Right lobe of liver (tissue), 4 donors: ENCODE measurements around the gene MEAF6.

Experiments
- CTCF ChIP-seq, 4 donors: fragments of 200-600 bp in 3 of 4; fragments of 450-650 bp in 1 of 4; IDR thresholded peaks; one replicate each; pipeline versions ENCODE4 v1.5.1 to v1.8.0; 2016 to 2022; ENCODE audit warnings: antibody characterized with exemption in 4 of 4, mild to moderate bottlenecking in 2 of 4
- POLR2A ChIP-seq: fragments of 450-650 bp; IDR thresholded peaks from one replicate; pipeline ENCODE4 v1.6.1; 2017; ENCODE audit warnings: antibody characterized with exemption, mild to moderate bottlenecking
- donor health status: DM: no; HTN: no; CAD: no.
- donor health status: DM: no; HTN: no; CAD: no.
- donor health status: DM: no; HTN: yes; CAD: no.

GRCh38 chr1:37506740-37507139, 7.8 kb downstream of the MEAF6 start:
- TF ChIP-seq POLR2A: no peak
- TF ChIP-seq CTCF (IDR thresholded peaks at IDR 0.05): no peak
